GM11168 (cell line): ENCODE measurements around the gene DNAH6.
"Not testable (repeated sequence)": the region's sequence is repeated elsewhere in the genome, so short reads cannot be mapped to it uniquely, and the experiment has no call there.

Experiments used
- in situ Hi-C: fragments of 300-500 bp; cut with MboI; formaldehyde crosslinking; loops from one replicate; pipeline ENCODE4 v1.12.0; 2022; ENCODE audit warnings: low sequenced_read_pairs; ENCODE audit not compliant: unreplicated experiment

DNAH6 gene

GRCh38 chr2:84725717-84726116, 209.4 kb downstream of the DNAH6 start:
- in situ Hi-C loops = no loop called here

GRCh38 chr2:84727315-84727714, 211.0 kb downstream of the DNAH6 start:
- in situ Hi-C loops = no loop called here

DNA sequence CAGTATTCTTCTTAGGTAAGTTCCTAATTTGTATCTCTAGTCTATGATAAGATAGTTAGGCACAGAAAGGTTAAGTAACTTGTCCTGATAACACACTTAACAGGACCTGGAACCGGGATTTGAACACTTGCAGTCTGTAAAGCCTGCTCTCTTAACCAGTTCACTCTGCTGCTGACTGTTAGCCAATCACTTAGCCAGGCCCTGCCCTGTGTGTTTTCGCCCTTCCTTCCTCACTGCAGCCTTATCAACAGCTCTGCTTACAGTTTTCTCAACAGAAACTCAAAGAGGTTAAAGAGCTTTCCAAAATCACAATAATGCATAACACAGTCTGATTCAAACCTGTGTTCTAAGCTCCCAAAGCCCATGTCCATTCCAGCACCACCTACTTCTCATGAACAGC, 212.9 kb downstream of the DNAH6 start:
- in situ Hi-C loops = no loop called here

GRCh38 chr2:84731185-84731584, 214.9 kb downstream of the DNAH6 start:
- in situ Hi-C loops = no loop called here

DNA sequence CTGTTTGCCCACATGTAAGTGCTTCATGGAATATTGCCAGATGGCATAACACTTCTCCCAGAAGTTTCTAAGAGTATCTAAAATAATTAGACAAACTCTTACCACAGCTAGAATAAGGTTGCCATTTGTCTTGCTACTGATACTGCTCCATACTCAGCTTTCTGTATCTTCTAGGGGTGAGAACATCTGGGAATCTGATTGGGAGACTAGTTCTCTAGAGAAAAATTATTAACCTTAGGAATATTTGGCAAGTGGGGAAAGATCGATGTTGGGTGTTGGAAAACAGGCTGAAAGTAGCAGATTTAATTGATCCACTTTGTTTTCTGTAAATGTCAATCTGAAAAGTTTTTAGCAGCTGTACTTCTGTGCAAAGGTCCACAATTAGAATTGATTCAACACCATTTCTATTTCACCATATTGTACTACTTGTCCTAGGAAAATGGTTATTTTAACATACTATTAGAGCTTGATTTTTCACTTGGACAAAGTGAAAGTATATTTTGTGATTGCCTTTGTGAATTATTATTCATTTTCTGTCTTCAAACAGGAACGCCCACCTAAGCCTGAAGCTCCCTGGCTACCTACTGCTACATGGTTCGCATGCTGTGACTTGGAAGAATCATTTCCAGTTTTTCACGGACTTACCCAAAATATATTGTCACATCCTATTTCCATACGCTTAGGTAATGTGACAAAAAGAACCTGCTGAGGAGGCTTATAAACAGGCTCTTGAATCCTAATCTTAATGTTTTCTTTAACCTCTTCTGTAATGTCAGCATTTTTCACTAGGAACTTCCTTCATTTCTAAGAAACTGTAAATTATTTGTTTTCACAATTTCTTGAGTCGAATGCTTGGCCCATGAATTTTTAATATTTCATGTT, 216.8 kb downstream of the DNAH6 start:
- in situ Hi-C loops = no loop called here

- in situ Hi-C loops = no loop called here
These were observed 219.1 kb downstream of the DNAH6 start for GRCh38 chr2:84735389-84735788.

- in situ Hi-C loops = loop anchor here (10.0 kb wide), 1 partner anchor 123 kb away; no protein-coding TSS in a partner anchor
These were observed 225.0 kb downstream of the DNAH6 start for GRCh38 chr2:84741182-84741822.

GRCh38 chr2:84748341-84748740, 232.0 kb downstream of the DNAH6 start:
- in situ Hi-C loops = loop anchor here (10.0 kb wide), 1 partner anchor 116 kb away; no protein-coding TSS in a partner anchor

GRCh38 chr2:84749442-84749841, 233.1 kb downstream of the DNAH6 start:
- in situ Hi-C loops = loop anchor here (10.0 kb wide), 1 partner anchor 115 kb away; no protein-coding TSS in a partner anchor

DNA sequence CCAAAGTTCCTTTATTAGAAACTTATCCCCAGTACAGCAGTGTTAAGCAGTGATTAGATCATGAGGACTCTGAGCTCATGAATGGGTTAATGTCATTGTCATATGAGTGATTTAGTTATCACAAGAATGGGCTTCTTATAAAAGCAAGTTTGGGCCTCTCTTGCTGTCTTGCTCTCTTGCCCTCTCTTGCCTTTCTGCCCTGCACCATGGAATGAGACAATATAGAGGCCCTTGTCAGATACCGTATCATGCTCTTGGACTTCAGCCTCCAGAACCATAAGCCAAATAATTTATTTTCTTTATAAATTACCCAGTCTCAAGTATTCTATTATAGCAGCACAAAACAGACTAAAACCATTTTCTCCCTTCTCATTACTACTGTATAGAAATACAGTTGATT, 238.8 kb downstream of the DNAH6 start:
- in situ Hi-C loops = no loop called here

GRCh38 chr2:84757648-84758047, 241.3 kb downstream of the DNAH6 start:
- in situ Hi-C loops = no loop called here

- in situ Hi-C loops = no loop called here
These were observed 250.5 kb downstream of the DNAH6 start for GRCh38 chr2:84766791-84767190.

- in situ Hi-C loops = no loop called here
These were observed 252.5 kb downstream of the DNAH6 start for GRCh38 chr2:84768840-84769239.

- in situ Hi-C loops = no loop called here
These were observed 254.0 kb downstream of the DNAH6 start for GRCh38 chr2:84770280-84770679.

GRCh38 chr2:84771251-84771650, 255.0 kb downstream of the DNAH6 start:
- in situ Hi-C loops = no loop called here

DNA sequence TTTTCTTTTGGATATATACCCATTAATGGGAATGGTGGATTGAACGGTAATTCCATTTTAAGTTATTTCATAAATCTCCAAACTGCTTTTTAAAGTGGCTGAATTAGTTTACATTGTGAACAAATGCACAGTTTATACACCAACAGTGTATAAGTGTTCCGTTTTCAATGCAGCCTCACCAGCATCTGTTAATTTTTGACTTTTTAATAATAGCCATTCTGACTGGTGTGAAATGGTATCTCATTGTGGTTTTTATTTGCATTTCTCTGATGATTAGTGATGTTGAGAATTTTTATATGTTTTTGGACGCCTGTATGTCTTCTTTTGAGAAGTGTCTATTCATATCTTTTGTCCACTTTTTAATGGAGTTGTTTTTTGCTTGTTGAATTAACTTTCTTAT, 257.3 kb downstream of the DNAH6 start:
- in situ Hi-C loops = not testable (repeated sequence)

GRCh38 chr2:84776011-84776410, 259.7 kb downstream of the DNAH6 start:
- in situ Hi-C loops = no loop called here

DNA sequence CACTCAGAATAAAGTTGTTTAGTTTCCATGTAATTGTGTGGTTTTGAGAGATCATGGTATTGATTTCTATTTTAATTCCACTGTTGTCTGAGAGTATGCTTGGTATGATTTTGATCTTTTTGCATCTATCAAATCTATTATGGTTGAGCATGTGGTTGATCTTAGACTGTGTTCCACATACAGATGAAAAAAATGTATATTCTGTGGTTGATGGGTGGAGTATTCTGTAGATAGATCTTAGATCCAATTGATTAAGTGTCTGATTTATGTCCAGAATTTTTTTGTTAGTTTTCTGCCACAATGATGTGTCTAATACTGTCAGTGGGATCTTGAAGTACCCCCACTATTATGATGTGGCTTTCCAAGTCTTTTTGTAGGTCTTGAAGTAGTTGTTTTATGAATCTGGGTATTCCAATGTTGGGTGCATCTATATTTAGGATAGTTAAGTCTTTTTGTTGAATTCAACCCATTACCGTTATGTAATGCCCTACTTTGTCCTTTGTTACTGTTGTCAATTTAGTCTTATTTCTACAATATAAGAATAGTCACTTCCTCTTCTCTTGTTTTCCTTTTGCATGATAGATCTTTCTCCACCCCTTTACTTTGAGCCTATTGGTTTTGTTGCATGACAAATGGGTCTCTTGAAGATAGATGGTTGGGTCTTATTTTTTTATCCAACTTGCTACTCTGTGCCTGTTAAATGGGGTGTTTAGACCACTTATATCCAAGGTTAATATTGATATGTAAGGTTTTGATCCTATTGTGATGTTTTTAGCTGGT, 262.8 kb downstream of the DNAH6 start:
- in situ Hi-C loops = no loop called here

DNA sequence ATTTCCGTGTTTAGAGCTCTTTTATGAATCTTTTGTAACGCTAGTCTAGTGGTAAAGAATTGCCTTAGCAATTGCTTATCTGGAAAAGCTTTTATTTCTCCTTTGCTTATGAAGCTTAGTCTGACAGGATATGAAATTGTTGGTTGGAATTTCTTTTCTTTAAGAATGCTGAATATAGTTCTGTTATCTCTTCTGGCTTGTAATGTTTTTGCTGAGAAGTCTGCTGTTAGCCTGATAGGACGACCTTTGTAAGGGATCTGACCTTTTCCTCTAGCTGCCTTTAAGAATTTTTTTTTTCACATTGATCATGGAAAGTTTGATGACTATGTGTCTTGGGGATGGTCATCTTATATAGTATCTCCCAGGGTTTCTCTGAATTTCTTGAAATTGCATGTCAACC, 263.5 kb downstream of the DNAH6 start:
- in situ Hi-C loops = no loop called here

GRCh38 chr2:84781942-84782716, 265.8 kb downstream of the DNAH6 start:
- in situ Hi-C loops = no loop called here
